ENCODE data around the gene UBE2E3.

UBE2E3 gene

GRCh38 chr2:180978903-180979748 is 1.3 kb upstream of the UBE2E3 start:
- no peak for DNase-seq (ENCODE audit: low read depth)

GRCh38 chr2:180979749-180980105 is 678 bp upstream of the UBE2E3 start:
- no peak for DNase-seq (ENCODE audit: low read depth)

GRCh38 chr2:180980943-180981911 is 822 bp downstream of the UBE2E3 start:
- DNase-seq (ENCODE audit: low read depth): no peak

- no peak for DNase-seq (ENCODE audit: low read depth)
Observed at GRCh38 chr2:180983468-180984242, 3.2 kb downstream of the UBE2E3 start.

GRCh38 chr2:180985771-180986395 is 5.5 kb downstream of the UBE2E3 start:
- DNase-seq (ENCODE audit: low read depth): no peak

- no peak for DNase-seq (ENCODE audit: low read depth)
Observed at GRCh38 chr2:180987146-180987545, 6.7 kb downstream of the UBE2E3 start.

- DNase-seq (ENCODE audit: low read depth): no peak
Observed at GRCh38 chr2:180990337-180990736, 9.9 kb downstream of the UBE2E3 start.

- no peak for DNase-seq (ENCODE audit: low read depth)
Observed at GRCh38 chr2:180990794-180991193, 10.4 kb downstream of the UBE2E3 start.

- no peak for DNase-seq (ENCODE audit: low read depth)
Observed at GRCh38 chr2:180991361-180991760, 11.0 kb downstream of the UBE2E3 start.

GRCh38 chr2:180991820-180992219 is 11.4 kb downstream of the UBE2E3 start:
- no peak for DNase-seq (ENCODE audit: low read depth)

GRCh38 chr2:180992994-180993393 is 12.6 kb downstream of the UBE2E3 start:
- DNase-seq (ENCODE audit: low read depth): no peak

GRCh38 chr2:180999274-180999964 is 19.0 kb downstream of the UBE2E3 start:
- no peak for DNase-seq (ENCODE audit: low read depth)

GRCh38 chr2:181004647-181005325 is 24.4 kb downstream of the UBE2E3 start:
- DNase-seq (ENCODE audit: low read depth): no peak

GRCh38 chr2:181005326-181005655 is 24.9 kb downstream of the UBE2E3 start:
- DNase-seq (ENCODE audit: low read depth): no peak

- no peak for DNase-seq (ENCODE audit: low read depth)
Observed at GRCh38 chr2:181005809-181006208, 25.4 kb downstream of the UBE2E3 start.

GRCh38 chr2:181007086-181007837 is 26.9 kb downstream of the UBE2E3 start:
- no peak for DNase-seq (ENCODE audit: low read depth)

GRCh38 chr2:181008407-181008806 is 28.0 kb downstream of the UBE2E3 start:
- no peak for DNase-seq (ENCODE audit: low read depth)

GRCh38 chr2:181021199-181021789 is 40.9 kb downstream of the UBE2E3 start:
- no peak for DNase-seq (ENCODE audit: low read depth)

GRCh38 chr2:181022652-181023051 is 42.2 kb downstream of the UBE2E3 start:
- no peak for DNase-seq (ENCODE audit: low read depth)
